SU-DHL-6 (cell line): ENCODE measurements around the gene KCNN3.
"Not testable (repeated sequence)": the region's sequence is repeated elsewhere in the genome, so short reads cannot be mapped to it uniquely, and the experiment has no call there.

ENCODE experiments used
- EZH2phosphoT487 ChIP-seq: fragments of 200-600 bp; sonication (generic), shearing (Covaris generic); conservative IDR thresholded peaks from 2 replicates; pipeline ENCODE4 v1.6.1; 2018; ENCODE audit warnings: mild to moderate bottlenecking, antibody characterized with exemption, low read length, moderate library complexity, mixed read lengths
- TF ChIP-seq, protein P1 (sequence below): fragments of 200-600 bp; sonication (generic); IDR thresholded peaks from one replicate; pipeline ENCODE4 v1.5.1; 2017; ENCODE audit warnings: antibody characterized with exemption, mild to moderate bottlenecking, low read length, moderate library complexity; ENCODE audit not compliant: insufficient read depth, poor library complexity, severe bottlenecking

DNA sequence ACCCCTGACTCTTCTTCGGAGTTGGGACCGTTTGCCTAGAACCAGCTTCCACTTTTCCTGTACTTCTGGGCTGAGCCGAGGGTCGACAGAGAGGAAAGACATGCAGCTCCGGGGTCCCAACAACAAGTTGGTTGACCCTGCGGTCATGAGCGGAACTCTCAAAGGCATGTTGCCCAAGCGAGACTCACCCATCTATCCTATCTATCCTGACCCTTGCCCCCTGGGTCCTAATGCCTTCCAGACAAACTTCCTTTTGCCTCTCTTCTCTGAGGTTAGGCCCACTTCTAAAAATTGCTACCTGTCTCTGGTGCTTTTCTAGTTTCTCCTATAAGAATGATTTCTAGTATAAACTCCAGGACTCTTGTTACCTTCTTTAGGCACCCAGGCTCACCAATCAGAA lies 197.8 kb downstream of the KCNN3 start:
- TF ChIP-seq, protein P1, sequence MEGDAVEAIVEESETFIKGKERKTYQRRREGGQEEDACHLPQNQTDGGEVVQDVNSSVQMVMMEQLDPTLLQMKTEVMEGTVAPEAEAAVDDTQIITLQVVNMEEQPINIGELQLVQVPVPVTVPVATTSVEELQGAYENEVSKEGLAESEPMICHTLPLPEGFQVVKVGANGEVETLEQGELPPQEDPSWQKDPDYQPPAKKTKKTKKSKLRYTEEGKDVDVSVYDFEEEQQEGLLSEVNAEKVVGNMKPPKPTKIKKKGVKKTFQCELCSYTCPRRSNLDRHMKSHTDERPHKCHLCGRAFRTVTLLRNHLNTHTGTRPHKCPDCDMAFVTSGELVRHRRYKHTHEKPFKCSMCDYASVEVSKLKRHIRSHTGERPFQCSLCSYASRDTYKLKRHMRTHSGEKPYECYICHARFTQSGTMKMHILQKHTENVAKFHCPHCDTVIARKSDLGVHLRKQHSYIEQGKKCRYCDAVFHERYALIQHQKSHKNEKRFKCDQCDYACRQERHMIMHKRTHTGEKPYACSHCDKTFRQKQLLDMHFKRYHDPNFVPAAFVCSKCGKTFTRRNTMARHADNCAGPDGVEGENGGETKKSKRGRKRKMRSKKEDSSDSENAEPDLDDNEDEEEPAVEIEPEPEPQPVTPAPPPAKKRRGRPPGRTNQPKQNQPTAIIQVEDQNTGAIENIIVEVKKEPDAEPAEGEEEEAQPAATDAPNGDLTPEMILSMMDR = not testable (repeated sequence)
- TF ChIP-seq EZH2phosphoT487 = not testable (repeated sequence)
